Glutamatergic neuron (in vitro differentiated cells): ENCODE measurements around the gene VSIG10L. TPM values are rescaled to one million over a fixed set of nuclear protein-coding genes. Genes with fewer than 3 reads are reported as not detected.

Source experiments
- DNase-seq: peaks from one replicate; pipeline ENCODE4 v3.0.0; 2022
- H3K27ac Mint-ChIP-seq: one replicate; pipeline ENCODE4 v1.8.0; 2020; ENCODE audit warnings: mild to moderate bottlenecking, mixed read lengths, inconsistent platforms; ENCODE audit not compliant: unreplicated experiment
- H3K27me3 Mint-ChIP-seq: one replicate; pipeline ENCODE4 v1.8.0; 2020; ENCODE audit warnings: mild to moderate bottlenecking, moderate library complexity, mixed read lengths, inconsistent platforms; ENCODE audit not compliant: unreplicated experiment
- H3K36me3 Mint-ChIP-seq: one replicate; pipeline ENCODE4 v1.8.0; 2020; ENCODE audit warnings: mild to moderate bottlenecking, mixed read lengths, inconsistent platforms; ENCODE audit not compliant: unreplicated experiment
- H3K4me1 Mint-ChIP-seq: one replicate; pipeline ENCODE4 v1.8.0; 2020; ENCODE audit warnings: mild to moderate bottlenecking, low read depth, mixed read lengths, inconsistent platforms; ENCODE audit not compliant: unreplicated experiment
- H3K4me3 Mint-ChIP-seq: one replicate; pipeline ENCODE4 v1.8.0; 2020; ENCODE audit warnings: mild to moderate bottlenecking, mixed read lengths, inconsistent platforms; ENCODE audit not compliant: unreplicated experiment
- H3K9me3 Mint-ChIP-seq: one replicate; pipeline ENCODE4 v1.8.0; 2020; ENCODE audit warnings: mild to moderate bottlenecking, moderate library complexity, mixed read lengths, inconsistent platforms; ENCODE audit not compliant: unreplicated experiment
- long read RNA-seq: library from polyadenylated mRNA; unstranded; transcript quantifications from one replicate; pipeline ENCODE4 v2.0.0, GENCODE V29; 2020; ENCODE audit not compliant: unreplicated experiment
- total RNA-seq: library from RNA; stranded (reverse); fragmentation: NEBNext Ultra II Directional; extraction: Animal tissue kit (Norgen Biotek cat#: 25700); gene quantifications from one replicate; pipeline ENCODE4 v1.2.1, GENCODE V29; 2021; ENCODE audit not compliant: unreplicated experiment
- TF ChIP-seq, protein P1 (sequence below): fragments of 200-600 bp; sonication (generic); IDR thresholded peaks from one replicate; pipeline ENCODE4 v1.5.0; 2021; ENCODE audit not compliant: partially characterized antibody, unreplicated experiment

VSIG10L gene
- 3.5 TPM for total RNA-seq
- long read RNA-seq = 0 reads

DNA sequence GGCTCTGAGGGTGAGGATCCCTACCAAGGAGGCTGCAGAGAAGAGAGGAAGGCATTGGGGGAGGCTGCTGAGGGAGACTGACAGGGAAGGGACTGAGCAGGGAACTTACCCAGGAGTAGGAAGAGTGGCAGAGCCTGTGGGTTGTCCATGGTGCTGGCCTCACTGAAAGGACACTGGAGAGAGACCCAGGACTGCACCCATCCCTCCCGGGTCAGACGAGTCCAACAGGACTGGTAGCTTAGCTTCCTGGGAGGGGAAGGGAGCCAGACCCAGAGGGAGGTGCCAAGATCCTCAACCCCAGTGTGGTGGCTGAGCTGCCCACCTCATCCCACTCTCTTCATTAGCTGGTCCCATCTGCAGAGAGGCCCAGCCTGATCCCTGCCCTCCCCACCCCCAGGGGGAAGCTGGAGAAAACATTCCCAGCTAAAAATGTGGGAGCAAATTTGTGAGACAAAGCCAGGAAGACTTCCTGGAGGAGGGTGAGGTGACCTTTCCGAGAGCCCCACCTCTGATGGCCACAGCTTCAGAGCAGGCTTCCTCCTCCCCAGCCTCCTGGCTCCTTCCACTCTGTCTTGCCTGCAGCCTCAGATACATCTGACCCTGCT lies at the start of gene VSIG10L:
Gene VSIG10L, minus strand, starts transcription at position 164 of the 605 bp plus-strand sequence. Its CDS starts 15 bp downstream, at position 149.
- Mint-ChIP-seq H3K36me3 (no peaks in the 10 kb centered on the region), H3K4me3 (peak within 1 kb of the TSS; percentile 87), H3K4me1 (peaks cover 3% of the 10 kb centered on the region), H3K27me3 (peaks cover 13% of the 10 kb centered on the region), H3K27ac (peak within 1 kb of the TSS; percentile 88), H3K9me3 (peaks cover 4% of the 10 kb centered on the region)
- no peak for DNase-seq
- TF ChIP-seq, protein P1, sequence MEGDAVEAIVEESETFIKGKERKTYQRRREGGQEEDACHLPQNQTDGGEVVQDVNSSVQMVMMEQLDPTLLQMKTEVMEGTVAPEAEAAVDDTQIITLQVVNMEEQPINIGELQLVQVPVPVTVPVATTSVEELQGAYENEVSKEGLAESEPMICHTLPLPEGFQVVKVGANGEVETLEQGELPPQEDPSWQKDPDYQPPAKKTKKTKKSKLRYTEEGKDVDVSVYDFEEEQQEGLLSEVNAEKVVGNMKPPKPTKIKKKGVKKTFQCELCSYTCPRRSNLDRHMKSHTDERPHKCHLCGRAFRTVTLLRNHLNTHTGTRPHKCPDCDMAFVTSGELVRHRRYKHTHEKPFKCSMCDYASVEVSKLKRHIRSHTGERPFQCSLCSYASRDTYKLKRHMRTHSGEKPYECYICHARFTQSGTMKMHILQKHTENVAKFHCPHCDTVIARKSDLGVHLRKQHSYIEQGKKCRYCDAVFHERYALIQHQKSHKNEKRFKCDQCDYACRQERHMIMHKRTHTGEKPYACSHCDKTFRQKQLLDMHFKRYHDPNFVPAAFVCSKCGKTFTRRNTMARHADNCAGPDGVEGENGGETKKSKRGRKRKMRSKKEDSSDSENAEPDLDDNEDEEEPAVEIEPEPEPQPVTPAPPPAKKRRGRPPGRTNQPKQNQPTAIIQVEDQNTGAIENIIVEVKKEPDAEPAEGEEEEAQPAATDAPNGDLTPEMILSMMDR = no peak

DNA sequence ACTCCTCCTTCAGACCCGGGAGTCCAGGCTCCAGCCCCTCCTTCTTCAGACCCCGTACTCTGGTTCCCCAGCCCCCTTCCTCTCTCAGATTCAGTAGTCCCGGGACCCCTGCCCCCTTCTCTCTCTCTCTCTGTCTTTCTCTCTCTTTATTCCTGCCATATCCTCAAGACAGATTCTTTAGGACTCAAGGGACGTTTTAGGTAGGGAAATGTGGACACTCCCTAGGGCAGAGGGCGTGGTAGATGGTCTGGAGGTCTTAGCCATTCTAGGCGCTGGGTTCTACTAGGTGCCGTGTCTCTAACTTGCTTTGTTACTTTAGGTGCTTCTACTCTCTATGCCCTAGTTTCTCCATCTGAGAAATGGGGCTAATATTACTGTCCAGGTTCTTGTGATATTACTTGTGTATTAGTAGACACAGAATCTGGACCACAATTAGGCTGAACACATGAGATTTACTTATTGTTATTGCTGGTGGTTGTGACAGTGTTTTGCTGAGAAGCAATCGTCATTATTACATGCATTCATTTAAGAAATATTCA lies 49.2 kb upstream of the VSIG10L start:
- TF ChIP-seq, protein P1 = no peak
- Mint-ChIP-seq H3K4me1 (peaks cover 3% of the 10 kb centered on the region), H3K4me3 (no peak overlapping the region), H3K27me3 (peaks cover 4% of the 10 kb centered on the region), H3K36me3 (no peaks in the 10 kb centered on the region), H3K27ac (no peak overlapping the region), H3K9me3 (peaks cover 2% of the 10 kb centered on the region)
- DNase-seq = no peak

DNA sequence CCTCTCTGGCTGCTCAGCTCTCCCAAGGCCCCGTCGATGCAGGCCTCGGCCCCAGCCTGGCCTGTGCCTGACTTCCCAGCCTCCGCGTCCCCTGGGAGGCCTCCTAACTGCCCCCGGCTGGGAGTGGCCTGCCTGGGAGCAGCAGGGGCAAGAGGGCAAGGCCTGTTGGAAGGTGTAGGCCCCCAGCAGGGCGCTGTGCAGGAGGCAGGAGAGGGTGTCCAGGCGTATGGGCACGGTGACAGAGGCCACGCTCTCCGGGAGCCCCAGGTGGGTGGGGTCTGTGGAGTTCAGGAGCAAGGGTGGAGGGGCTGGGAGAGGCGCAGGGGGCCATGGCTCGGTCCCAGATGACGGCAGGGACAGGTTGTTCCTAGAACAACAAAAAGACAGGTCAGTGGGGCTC lies 47.2 kb upstream of the VSIG10L start:
- H3K4me3 Mint-ChIP-seq = no peak overlapping the region
- H3K27ac Mint-ChIP-seq = no peak overlapping the region
- TF ChIP-seq, protein P1 = no peak
- peaks cover 2% of the 10 kb centered on the region for H3K9me3 Mint-ChIP-seq
- H3K36me3 Mint-ChIP-seq = no peaks in the 10 kb centered on the region
- H3K4me1 Mint-ChIP-seq = peaks cover 3% of the 10 kb centered on the region
- H3K27me3 Mint-ChIP-seq = peaks cover 1% of the 10 kb centered on the region
- no peak for DNase-seq

DNA sequence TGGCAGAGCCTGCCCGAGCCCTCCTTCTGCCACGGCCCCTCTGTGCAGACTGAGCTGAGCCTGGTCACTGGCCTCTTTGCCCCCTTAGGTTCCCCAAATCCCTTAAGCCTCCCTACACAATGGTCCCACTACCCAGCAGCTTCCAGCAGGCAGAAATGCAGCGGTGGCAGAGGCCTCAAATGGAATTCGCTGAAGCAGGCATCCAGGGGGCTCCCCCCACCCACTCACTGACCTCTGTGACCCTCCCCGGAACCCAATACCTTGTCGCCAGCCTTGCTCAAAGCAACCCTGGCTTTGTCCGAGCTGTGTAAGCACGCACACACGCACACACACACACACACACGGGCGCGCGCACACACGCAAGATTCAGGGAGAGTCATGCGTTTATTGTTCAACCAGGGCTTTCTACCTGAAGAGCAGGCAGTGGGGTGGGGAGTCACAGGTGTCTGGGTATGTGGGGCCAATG lies 46.0 kb upstream of the VSIG10L start, which contains the start of gene LIM2:
Gene LIM2, minus strand, starts transcription at position 51 of the 466 bp plus-strand sequence. CDS start 531 bp downstream, outside the sequence.
- H3K9me3 Mint-ChIP-seq = peaks cover 2% of the 10 kb centered on the region
- no peak for DNase-seq
- no peak within 1 kb of the TSS for H3K27ac Mint-ChIP-seq
- H3K27me3 Mint-ChIP-seq = peaks cover 1% of the 10 kb centered on the region
- no peaks in the 10 kb centered on the region for H3K36me3 Mint-ChIP-seq
- TF ChIP-seq, protein P1 = no peak
- H3K4me3 Mint-ChIP-seq = peak within 1 kb of the TSS; percentile 20
- no peaks in the 10 kb centered on the region for H3K4me1 Mint-ChIP-seq

DNA sequence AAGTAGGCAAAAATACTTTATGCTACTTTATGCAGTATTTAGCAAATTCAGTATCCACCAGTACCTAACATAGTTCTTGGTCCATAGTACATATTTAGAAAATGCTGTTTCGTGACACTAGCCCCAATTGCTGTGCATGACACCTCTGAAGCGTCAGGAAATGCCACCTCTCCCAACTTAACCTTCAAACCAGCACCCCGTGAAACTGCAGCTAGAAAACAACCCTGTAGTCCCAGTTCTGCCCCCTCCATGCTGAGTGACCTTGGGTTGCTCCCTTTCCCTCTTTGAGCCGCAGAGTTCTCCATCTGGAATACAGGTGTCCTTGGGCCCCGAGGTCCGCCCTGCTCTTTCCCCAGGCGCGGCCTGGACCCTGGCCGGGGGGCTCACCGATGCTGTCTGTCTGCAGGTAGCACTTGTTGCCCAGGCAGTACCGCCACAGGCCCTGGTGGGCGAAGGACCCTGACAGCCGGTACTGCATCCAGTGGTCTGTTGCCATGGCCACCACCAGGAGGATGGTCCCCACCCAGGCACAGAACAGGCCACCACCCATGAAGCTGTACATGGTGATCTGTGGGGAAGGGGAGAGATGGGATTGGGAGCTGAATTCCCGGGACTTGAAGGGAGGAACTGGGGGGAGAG lies 45.1 kb upstream of the VSIG10L start:
- Mint-ChIP-seq H3K4me1 (no peaks in the 10 kb centered on the region), H3K9me3 (peaks cover 2% of the 10 kb centered on the region), H3K36me3 (no peaks in the 10 kb centered on the region), H3K27me3 (peaks cover 1% of the 10 kb centered on the region), H3K4me3 (no peak overlapping the region), H3K27ac (no peak overlapping the region)
- no peak for DNase-seq
- TF ChIP-seq, protein P1 = no peak
